HCT116 (cell line): ENCODE results near the gene IPO7. TPM values are rescaled to one million over a fixed set of nuclear protein-coding genes. Genes with fewer than 3 reads are reported as not detected.

ENCODE experiments used
- ATAC-seq: fragments of 200-7000 bp; cut with Tn5 transposase; 2 replicates; pipeline ENCODE4 v1.9.1; 2020; ENCODE audit warnings: mild to moderate bottlenecking, moderate library complexity
- BruUV-seq: library from RNA; stranded (reverse); fragments of 400-500 nt; replicated peaks from 2 replicates; lab custom pipeline; 2021; lab: Mats Ljungman, UMichigan
- CTCF ChIA-PET: fragments of 300-600 bp; sonication (Branson Sonifier 250); formaldehyde crosslinking; loops from one replicate; lab custom pipeline; 2021; ENCODE audit warnings: antibody characterized with exemption; lab: Charles Lee
- POLR2A ChIA-PET: fragments of 300-600, 350-600 bp; sonication (Branson Sonifier 250); formaldehyde crosslinking; loops from one replicate; lab custom pipeline; 2021; ENCODE audit warnings: antibody characterized with exemption; lab: Charles Lee
- RAD21 ChIA-PET, 2 experiments: fragments of 300-600 bp; sonication (Branson Sonifier 250); formaldehyde crosslinking; loops; one replicate each; lab custom pipeline; 2023; ENCODE audit warnings: low total read pairs in 2 of 2; ENCODE audit not compliant: uncharacterized antibody in 2 of 2, unreplicated experiment in 2 of 2, low non-redundant PET in 1 of 2; lab: Charles Lee
- DNase-seq: peaks from one replicate; pipeline ENCODE4 v3.0.0-alpha.2; 2010; ENCODE audit warnings: low read depth, low spot score
- H2AFZ ChIP-seq: fragments of 200-600 bp; shearing (Covaris generic), sonication (generic); 2 replicates; pipeline ENCODE4 v1.6.1; 2017; ENCODE audit warnings: low read depth, mixed run types, mixed read lengths, antibody characterized with exemption, low read length; ENCODE audit not compliant: poor library complexity, severe bottlenecking
- H3K27ac ChIP-seq: 2 replicates; pipeline ENCODE4 v1.5.1; 2012; ENCODE audit warnings: low read depth, low read length
- H3K27me3 ChIP-seq: fragments of 200-600 bp; sonication (generic); 2 replicates; pipeline ENCODE4 v1.6.1; 2016; ENCODE audit warnings: mixed run types, low read length, mixed read lengths; ENCODE audit not compliant: insufficient read depth
- H3K36me3 ChIP-seq, 2 experiments: fragments of 200-500 bp in 1 of 2; fragments of 200-600 bp in 1 of 2; sonication (Bioruptor generic) in 1 of 2; sonication (generic) in 1 of 2; 2 replicates each; pipeline versions ENCODE4 v1.5.1 to v1.6.1; 2014 to 2016; ENCODE audit warnings: low read length in 2 of 2, inconsistent platforms in 1 of 2, mixed read lengths in 1 of 2, mixed run types in 1 of 2; ENCODE audit not compliant: insufficient read depth in 2 of 2, control insufficient read depth in 1 of 2
- H3K4me1 ChIP-seq, 2 experiments: fragments of 200-600 bp in 1 of 2; sonication (generic) in 1 of 2; 2 replicates each; pipeline versions ENCODE4 v1.5.1 to v1.6.1; 2012 to 2017; ENCODE audit warnings: low read length in 2 of 2, inconsistent platforms in 1 of 2, mild to moderate bottlenecking in 1 of 2, mixed read lengths in 1 of 2, mixed run types in 1 of 2, moderate library complexity in 1 of 2; ENCODE audit not compliant: insufficient read depth in 2 of 2, control insufficient read depth in 1 of 2
- H3K4me2 ChIP-seq: fragments of 200-600 bp; sonication (generic); 2 replicates; pipeline ENCODE4 v1.6.1; 2017; ENCODE audit warnings: mixed run types, low read length, mixed read lengths
- H3K4me3 ChIP-seq, 2 experiments: fragments of 200-600 bp in 1 of 2; sonication (generic) in 1 of 2; replicated peaks in 1 of 2; 2 replicates each; pipeline ENCODE4 v1.5.1; 2011 to 2016; ENCODE audit warnings: low read length in 2 of 2, control low read depth in 1 of 2, low read depth in 1 of 2, mild to moderate bottlenecking in 1 of 2, mixed read lengths in 1 of 2, mixed run types in 1 of 2
- H3K79me2 ChIP-seq: fragments of 200-600 bp; sonication (generic); 2 replicates; pipeline ENCODE4 v1.6.1; 2017; ENCODE audit warnings: mild to moderate bottlenecking, mixed run types, low read length, moderate library complexity, mixed read lengths; ENCODE audit not compliant: insufficient read depth
- H3K9ac ChIP-seq: fragments of 200-600 bp; sonication (generic); 2 replicates; pipeline ENCODE4 v1.6.1; 2016; ENCODE audit warnings: low read length, mixed read lengths
- H3K9me2 ChIP-seq: fragments of 200-600 bp; sonication (generic), shearing (Covaris generic); 2 replicates; pipeline ENCODE4 v1.6.1; 2017; ENCODE audit warnings: mixed run types, mild to moderate bottlenecking, moderate library complexity; ENCODE audit not compliant: insufficient read depth
- H3K9me3 ChIP-seq, 2 experiments: fragments of 200-500 bp in 1 of 2; fragments of 200-600 bp in 1 of 2; sonication (Bioruptor generic) in 1 of 2; sonication (generic) in 1 of 2; 2 replicates each; pipeline ENCODE4 v1.6.1; 2014 to 2017; ENCODE audit warnings: low read length in 2 of 2, mixed read lengths in 2 of 2, inconsistent platforms in 1 of 2, low read depth in 1 of 2, mild to moderate bottlenecking in 1 of 2, mixed run types in 1 of 2, moderate library complexity in 1 of 2; ENCODE audit not compliant: control insufficient read depth in 1 of 2, insufficient read depth in 1 of 2
- H4K20me1 ChIP-seq: fragments of 200-600 bp; sonication (generic), shearing (Covaris generic); 2 replicates; pipeline ENCODE4 v1.6.1; 2017; ENCODE audit warnings: mixed run types, mild to moderate bottlenecking, moderate library complexity; ENCODE audit not compliant: insufficient read depth
- CBX3 ChIP-seq: IDR thresholded peaks from 2 replicates; pipeline ENCODE4 v1.6.1; 2012; ENCODE audit warnings: low read depth
- CEBPB ChIP-seq: IDR thresholded peaks from 2 replicates; pipeline ENCODE4 v1.6.1; 2012; ENCODE audit warnings: low read depth
- EGR1 ChIP-seq: IDR thresholded peaks from 2 replicates; pipeline ENCODE4 v1.6.1; 2012; ENCODE audit warnings: low read depth
- ELF1 ChIP-seq: IDR thresholded peaks from 2 replicates; pipeline ENCODE4 v1.6.1; 2012; ENCODE audit warnings: low read depth, borderline replicate concordance
- EZH2 ChIP-seq: fragments of 200-600 bp; sonication (generic); IDR thresholded peaks from 2 replicates; pipeline ENCODE4 v1.6.1; 2017; ENCODE audit warnings: antibody characterized with exemption, mixed run types
- EZH2phosphoT487 ChIP-seq: fragments of 200-600 bp; IDR thresholded peaks from 2 replicates; pipeline ENCODE4 v1.6.1; 2018; ENCODE audit warnings: antibody characterized with exemption, borderline replicate concordance
- FOSL1 ChIP-seq: IDR thresholded peaks from 2 replicates; pipeline ENCODE4 v1.6.1; 2012; ENCODE audit warnings: low read depth
- JUND ChIP-seq: IDR thresholded peaks from 2 replicates; pipeline ENCODE4 v1.6.1; 2012
- POLR2A ChIP-seq: IDR thresholded peaks from 2 replicates; pipeline ENCODE4 v1.7.0; 2011; ENCODE audit warnings: borderline replicate concordance; ENCODE audit not compliant: insufficient read depth, insufficient read length; ENCODE audit errors: extremely low read depth
- POLR2AphosphoS5 ChIP-seq: IDR thresholded peaks from 2 replicates; pipeline ENCODE4 v1.6.1; 2011; ENCODE audit warnings: mild to moderate bottlenecking, low read depth, low read length, moderate library complexity
- RAD21 ChIP-seq: IDR thresholded peaks from 2 replicates; pipeline ENCODE4 v1.6.1; 2012; ENCODE audit warnings: low read depth, mild to moderate bottlenecking
- SIN3A ChIP-seq: IDR thresholded peaks from 2 replicates; pipeline ENCODE4 v1.6.1; 2012; ENCODE audit warnings: low read depth
- SP1 ChIP-seq: IDR thresholded peaks from 2 replicates; pipeline ENCODE4 v1.6.1; 2012; ENCODE audit warnings: low read depth
- SRF ChIP-seq: IDR thresholded peaks from 2 replicates; pipeline ENCODE4 v1.6.1; 2012; ENCODE audit warnings: low read depth
- TCF7L2 ChIP-seq: IDR thresholded peaks from 2 replicates; pipeline ENCODE4 v1.7.0; 2011; ENCODE audit warnings: borderline replicate concordance, inconsistent platforms; ENCODE audit not compliant: insufficient read depth, insufficient read length; ENCODE audit errors: extremely low read depth
- YY1 ChIP-seq: IDR thresholded peaks from 2 replicates; pipeline ENCODE4 v1.6.1; 2011; ENCODE audit warnings: low read length, low read depth, moderate library complexity, mild to moderate bottlenecking; ENCODE audit not compliant: insufficient replicate concordance; ENCODE audit errors: extremely low read depth
- intact Hi-C: fragments of 100-400 bp; cut with micrococcal nuclease; formaldehyde crosslinking; loops from 2 replicates; pipeline ENCODE4 v1.10.0; 2022
- total RNA-seq: library from RNA; stranded (reverse); gene quantifications from one replicate; pipeline ENCODE4 v1.2.1, GENCODE V29; 2021; ENCODE audit not compliant: unreplicated experiment
- TF ChIP-seq, protein P1 (sequence below): IDR thresholded peaks from 2 replicates; pipeline ENCODE4 v1.6.1; 2012; ENCODE audit warnings: low read depth
- TF ChIP-seq, protein P2 (sequence below), 3 experiments: fragments of 200-600 bp in 1 of 3; sonication (generic) in 1 of 3; IDR thresholded peaks in 2 of 3; conservative IDR thresholded peaks in 1 of 3; 2 replicates each; pipeline ENCODE4 v1.5.1; 2012 to 2017; ENCODE audit warnings: low read depth in 2 of 3, low read length in 2 of 3, antibody characterized with exemption in 1 of 3, borderline replicate concordance in 1 of 3, control low read depth in 1 of 3, mild to moderate bottlenecking in 1 of 3, mixed read lengths in 1 of 3, mixed run types in 1 of 3, moderate library complexity in 1 of 3; ENCODE audit not compliant: insufficient read depth in 1 of 3
- TF ChIP-seq, protein P3 (sequence below): IDR thresholded peaks from 2 replicates; pipeline ENCODE4 v1.6.1; 2011; ENCODE audit warnings: mild to moderate bottlenecking, low read length, moderate library complexity; ENCODE audit not compliant: insufficient replicate concordance; ENCODE audit errors: extremely low read depth
- TF ChIP-seq, protein P4 (sequence below): IDR thresholded peaks from 2 replicates; pipeline ENCODE4 v1.6.1; 2012

IPO7 gene
- total RNA-seq, 1 experiment from 2014 or later = 186 TPM

DNA sequence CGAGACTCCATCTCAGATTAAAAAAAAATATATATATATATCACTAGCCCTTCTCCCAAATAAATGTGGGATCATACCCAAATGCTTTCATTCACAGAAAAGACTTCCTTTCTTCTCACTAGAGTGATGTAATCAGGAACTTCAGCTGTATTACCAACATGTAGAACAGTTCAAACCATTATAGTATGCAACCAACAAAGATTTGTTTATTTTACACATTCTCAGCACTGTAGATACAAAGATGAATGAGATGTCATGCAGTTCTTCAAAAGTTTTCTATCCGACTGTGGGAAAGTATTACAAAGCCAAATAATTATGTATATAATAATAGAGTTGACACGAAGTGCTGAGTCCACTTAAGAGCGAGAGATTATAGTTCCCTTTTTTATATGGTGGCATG lies 54.2 kb downstream of the IPO7 start:
- POLR2A ChIA-PET = no interaction called here
- H3K36me3 ChIP-seq = peaks cover 66 to 80% of the 10 kb centered on the region in 2 experiments

More for the DNA sequence above, 54.2 kb downstream of the IPO7 start:
- intact Hi-C loops = no loop called here
- H3K9me3 ChIP-seq = no peaks in the 10 kb centered on the region
- no peak overlapping the region for H3K4me3 ChIP-seq
- no TSS peak for BruUV-seq
- H3K27ac ChIP-seq = no peak overlapping the region
- no peak for ATAC-seq
- no peak overlapping the region for H3K4me2 ChIP-seq
- no peaks in the 10 kb centered on the region for H3K4me1 ChIP-seq
- no peak for DNase-seq
- CTCF ChIA-PET = no interaction called here
- TF ChIP-seq, protein P1, sequence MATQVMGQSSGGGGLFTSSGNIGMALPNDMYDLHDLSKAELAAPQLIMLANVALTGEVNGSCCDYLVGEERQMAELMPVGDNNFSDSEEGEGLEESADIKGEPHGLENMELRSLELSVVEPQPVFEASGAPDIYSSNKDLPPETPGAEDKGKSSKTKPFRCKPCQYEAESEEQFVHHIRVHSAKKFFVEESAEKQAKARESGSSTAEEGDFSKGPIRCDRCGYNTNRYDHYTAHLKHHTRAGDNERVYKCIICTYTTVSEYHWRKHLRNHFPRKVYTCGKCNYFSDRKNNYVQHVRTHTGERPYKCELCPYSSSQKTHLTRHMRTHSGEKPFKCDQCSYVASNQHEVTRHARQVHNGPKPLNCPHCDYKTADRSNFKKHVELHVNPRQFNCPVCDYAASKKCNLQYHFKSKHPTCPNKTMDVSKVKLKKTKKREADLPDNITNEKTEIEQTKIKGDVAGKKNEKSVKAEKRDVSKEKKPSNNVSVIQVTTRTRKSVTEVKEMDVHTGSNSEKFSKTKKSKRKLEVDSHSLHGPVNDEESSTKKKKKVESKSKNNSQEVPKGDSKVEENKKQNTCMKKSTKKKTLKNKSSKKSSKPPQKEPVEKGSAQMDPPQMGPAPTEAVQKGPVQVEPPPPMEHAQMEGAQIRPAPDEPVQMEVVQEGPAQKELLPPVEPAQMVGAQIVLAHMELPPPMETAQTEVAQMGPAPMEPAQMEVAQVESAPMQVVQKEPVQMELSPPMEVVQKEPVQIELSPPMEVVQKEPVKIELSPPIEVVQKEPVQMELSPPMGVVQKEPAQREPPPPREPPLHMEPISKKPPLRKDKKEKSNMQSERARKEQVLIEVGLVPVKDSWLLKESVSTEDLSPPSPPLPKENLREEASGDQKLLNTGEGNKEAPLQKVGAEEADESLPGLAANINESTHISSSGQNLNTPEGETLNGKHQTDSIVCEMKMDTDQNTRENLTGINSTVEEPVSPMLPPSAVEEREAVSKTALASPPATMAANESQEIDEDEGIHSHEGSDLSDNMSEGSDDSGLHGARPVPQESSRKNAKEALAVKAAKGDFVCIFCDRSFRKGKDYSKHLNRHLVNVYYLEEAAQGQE = no peak
- TF ChIP-seq YY1 = no peak
- TF ChIP-seq, protein P2, sequence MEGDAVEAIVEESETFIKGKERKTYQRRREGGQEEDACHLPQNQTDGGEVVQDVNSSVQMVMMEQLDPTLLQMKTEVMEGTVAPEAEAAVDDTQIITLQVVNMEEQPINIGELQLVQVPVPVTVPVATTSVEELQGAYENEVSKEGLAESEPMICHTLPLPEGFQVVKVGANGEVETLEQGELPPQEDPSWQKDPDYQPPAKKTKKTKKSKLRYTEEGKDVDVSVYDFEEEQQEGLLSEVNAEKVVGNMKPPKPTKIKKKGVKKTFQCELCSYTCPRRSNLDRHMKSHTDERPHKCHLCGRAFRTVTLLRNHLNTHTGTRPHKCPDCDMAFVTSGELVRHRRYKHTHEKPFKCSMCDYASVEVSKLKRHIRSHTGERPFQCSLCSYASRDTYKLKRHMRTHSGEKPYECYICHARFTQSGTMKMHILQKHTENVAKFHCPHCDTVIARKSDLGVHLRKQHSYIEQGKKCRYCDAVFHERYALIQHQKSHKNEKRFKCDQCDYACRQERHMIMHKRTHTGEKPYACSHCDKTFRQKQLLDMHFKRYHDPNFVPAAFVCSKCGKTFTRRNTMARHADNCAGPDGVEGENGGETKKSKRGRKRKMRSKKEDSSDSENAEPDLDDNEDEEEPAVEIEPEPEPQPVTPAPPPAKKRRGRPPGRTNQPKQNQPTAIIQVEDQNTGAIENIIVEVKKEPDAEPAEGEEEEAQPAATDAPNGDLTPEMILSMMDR (IDR thresholded peaks at IDR 0.05 in 2 of 3, conservative IDR thresholded peaks at IDR 0.05 in 1 of 3; ENCODE audit: borderline replicate concordance in 1 of 3, insufficient read depth in 1 of 3, low read depth in 2 of 3, low read length in 2 of 3) = no peak
- TF ChIP-seq EZH2phosphoT487 = no peak
- TF ChIP-seq CEBPB = no peak
- TF ChIP-seq CBX3 = no peak
- TF ChIP-seq FOSL1 = no peak
- TF ChIP-seq ELF1 = no peak
- TF ChIP-seq EGR1 = no peak
- TF ChIP-seq SRF = no peak
- TF ChIP-seq JUND = no peak
- no peak for TF ChIP-seq SIN3A
- TF ChIP-seq RAD21 = no peak
- no peak for TF ChIP-seq POLR2AphosphoS5
- no peak for TF ChIP-seq POLR2A
- TF ChIP-seq, protein P3, sequence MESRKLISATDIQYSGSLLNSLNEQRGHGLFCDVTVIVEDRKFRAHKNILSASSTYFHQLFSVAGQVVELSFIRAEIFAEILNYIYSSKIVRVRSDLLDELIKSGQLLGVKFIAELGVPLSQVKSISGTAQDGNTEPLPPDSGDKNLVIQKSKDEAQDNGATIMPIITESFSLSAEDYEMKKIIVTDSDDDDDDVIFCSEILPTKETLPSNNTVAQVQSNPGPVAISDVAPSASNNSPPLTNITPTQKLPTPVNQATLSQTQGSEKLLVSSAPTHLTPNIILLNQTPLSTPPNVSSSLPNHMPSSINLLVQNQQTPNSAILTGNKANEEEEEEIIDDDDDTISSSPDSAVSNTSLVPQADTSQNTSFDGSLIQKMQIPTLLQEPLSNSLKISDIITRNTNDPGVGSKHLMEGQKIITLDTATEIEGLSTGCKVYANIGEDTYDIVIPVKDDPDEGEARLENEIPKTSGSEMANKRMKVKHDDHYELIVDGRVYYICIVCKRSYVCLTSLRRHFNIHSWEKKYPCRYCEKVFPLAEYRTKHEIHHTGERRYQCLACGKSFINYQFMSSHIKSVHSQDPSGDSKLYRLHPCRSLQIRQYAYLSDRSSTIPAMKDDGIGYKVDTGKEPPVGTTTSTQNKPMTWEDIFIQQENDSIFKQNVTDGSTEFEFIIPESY = no peak
- TF ChIP-seq TCF7L2 = no peak
- no peak for TF ChIP-seq SP1
- TF ChIP-seq, protein P4, sequence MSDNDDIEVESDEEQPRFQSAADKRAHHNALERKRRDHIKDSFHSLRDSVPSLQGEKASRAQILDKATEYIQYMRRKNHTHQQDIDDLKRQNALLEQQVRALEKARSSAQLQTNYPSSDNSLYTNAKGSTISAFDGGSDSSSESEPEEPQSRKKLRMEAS = no peak
- no peak for TF ChIP-seq EZH2
- TF ChIP-seq, all 23 proteins: peak for 0
- Histone ChIP-seq H4K20me1 (peaks cover 4% of the 10 kb centered on the region; the same call in 1 of the 2 replicates), H3K9ac (no peak overlapping the region), H2AFZ (no peak overlapping the region), H3K9me2 (no peaks in the 10 kb centered on the region), H3K27me3 (no peaks in the 10 kb centered on the region), H3K79me2 (peaks cover 75% of the 10 kb centered on the region)
- RAD21 ChIA-PET = no interaction called here
